CD14-positive monocyte (primary cell): ENCODE results near the gene LYPD4. TPM values are rescaled to one million over a fixed set of nuclear protein-coding genes. Genes with fewer than 3 reads are reported as not detected.
A peak's percentile ranks its signal among the peaks of the same experiment; 100 is the strongest.

Experiments
- DNase-seq, 3 donors: peaks; one replicate each; pipeline ENCODE4 v3.0.0-alpha.2; 2011 to 2022
- H2AFZ ChIP-seq: 2 replicates; pipeline ENCODE4 v1.6.0; 2012; ENCODE audit warnings: mild to moderate bottlenecking, low read depth, low read length, inconsistent platforms; ENCODE audit not compliant: insufficient read depth, poor library complexity, severe bottlenecking
- H3K27ac ChIP-seq, 2 donors: 1 replicate in 1 of 2; 2 replicates in 1 of 2; pipeline ENCODE4 v1.5.1; 2012 to 2013; ENCODE audit warnings: low read length in 2 of 2, control low read depth in 1 of 2, inconsistent platforms in 1 of 2, low read depth in 1 of 2, mild to moderate bottlenecking in 1 of 2
- H3K27me3 ChIP-seq, 2 donors: one replicate each; pipeline versions ENCODE4 v1.6.0 to v1.6.1; 2011 to 2013; ENCODE audit warnings: low read length in 2 of 2; ENCODE audit not compliant: control insufficient read depth in 2 of 2, insufficient read depth in 2 of 2
- H3K36me3 ChIP-seq, 2 donors: replicated peaks in 1 of 2; 1 replicate in 1 of 2; 2 replicates in 1 of 2; pipeline versions ENCODE4 v1.5.1 to v1.6.1; 2012 to 2013; ENCODE audit warnings: low read length in 2 of 2, control low read depth in 1 of 2, inconsistent platforms in 1 of 2, mild to moderate bottlenecking in 1 of 2; ENCODE audit not compliant: insufficient read depth in 2 of 2, control insufficient read depth in 1 of 2
- H3K4me1 ChIP-seq, 2 donors: 1 replicate in 1 of 2; 2 replicates in 1 of 2; pipeline versions ENCODE4 v1.5.1 to v1.6.1; 2012 to 2013; ENCODE audit warnings: low read length in 2 of 2, control low read depth in 1 of 2, inconsistent platforms in 1 of 2, mild to moderate bottlenecking in 1 of 2, moderate library complexity in 1 of 2; ENCODE audit not compliant: insufficient read depth in 2 of 2, control insufficient read depth in 1 of 2
- H3K4me2 ChIP-seq: replicated peaks from 2 replicates; pipeline ENCODE3; 2012; ENCODE audit warnings: low read length, moderate library complexity, mild to moderate bottlenecking; ENCODE audit not compliant: poor library complexity, severe bottlenecking; ENCODE audit errors: extremely low read depth
- H3K4me3 ChIP-seq, 3 experiments: fragments of 200-600 bp in 1 of 3; sonication (generic) in 1 of 3; replicated peaks in 1 of 3; 1 replicate in 2 of 3; 2 replicates in 1 of 3; pipeline ENCODE4 v1.5.1; 2011 to 2013; ENCODE audit warnings: low read length in 3 of 3, mild to moderate bottlenecking in 3 of 3, control low read depth in 2 of 3, low read depth in 2 of 3, inconsistent platforms in 1 of 3, moderate library complexity in 1 of 3
- H3K79me2 ChIP-seq: 2 replicates; pipeline ENCODE4 v1.6.0; 2012; ENCODE audit warnings: mild to moderate bottlenecking, control low read depth, inconsistent platforms, low read length, moderate library complexity; ENCODE audit not compliant: insufficient read depth
- H3K9ac ChIP-seq: 2 replicates; pipeline ENCODE4 v1.6.0; 2017; ENCODE audit warnings: low read length, mild to moderate bottlenecking; ENCODE audit not compliant: insufficient read depth, poor library complexity, severe bottlenecking
- H3K9me3 ChIP-seq, 2 donors: replicated peaks in 1 of 2; 1 replicate in 1 of 2; 2 replicates in 1 of 2; pipeline versions ENCODE4 v1.5.1 to v1.6.1; 2012 to 2013; ENCODE audit warnings: low read length in 2 of 2, control low read depth in 1 of 2; ENCODE audit not compliant: control insufficient read depth in 1 of 2, insufficient read depth in 1 of 2
- H4K20me1 ChIP-seq: 2 replicates; pipeline ENCODE4 v1.6.0; 2012; ENCODE audit warnings: mild to moderate bottlenecking, low read length, control low read depth, moderate library complexity; ENCODE audit not compliant: insufficient read depth
- H3K27ac Mint-ChIP-seq, 7 donors: one replicate each; pipeline ENCODE4 v1.8.0; 2020; ENCODE audit warnings: mild to moderate bottlenecking in 7 of 7, mixed read lengths in 7 of 7, moderate library complexity in 6 of 7, inconsistent platforms in 2 of 7
- H3K27me3 Mint-ChIP-seq, 3 donors: one replicate each; pipeline ENCODE4 v1.8.0; 2021 to 2022; ENCODE audit warnings: low read depth in 3 of 3, mild to moderate bottlenecking in 3 of 3, mixed read lengths in 3 of 3, moderate library complexity in 3 of 3, inconsistent platforms in 1 of 3
- H3K36me3 Mint-ChIP-seq, 2 donors: one replicate each; pipeline ENCODE4 v1.8.0; 2020; ENCODE audit warnings: mixed read lengths in 2 of 2, inconsistent platforms in 1 of 2, mild to moderate bottlenecking in 1 of 2
- H3K4me1 Mint-ChIP-seq: one replicate; pipeline ENCODE4 v1.8.0; 2020; ENCODE audit warnings: mild to moderate bottlenecking, mixed read lengths
- H3K4me3 Mint-ChIP-seq, 2 donors: one replicate each; pipeline ENCODE4 v1.8.0; 2020; ENCODE audit warnings: mild to moderate bottlenecking in 2 of 2, mixed read lengths in 2 of 2, moderate library complexity in 1 of 2
- H3K9me3 Mint-ChIP-seq, 7 donors: one replicate each; pipeline ENCODE4 v1.8.0; 2020 to 2022; ENCODE audit warnings: mixed read lengths in 7 of 7, mild to moderate bottlenecking in 6 of 7, moderate library complexity in 6 of 7, inconsistent platforms in 2 of 7
- WGBS: methylation state at CpG from one replicate; pipeline ENCODE4 v1.1.5; 2013; ENCODE audit warnings: missing lambda C conversion rate; ENCODE audit not compliant: insufficient coverage; 5-methylcytosine and 5-hydroxymethylcytosine counted together
- intact Hi-C, 2 donors: fragments of 100-400 bp; cut with micrococcal nuclease; formaldehyde crosslinking; loops; one replicate each; pipeline versions ENCODE4 v1.15.0 to v1.15.1; 2023
- polyA plus RNA-seq, 3 donors: library from polyadenylated mRNA; depleted of rRNA in 1 of 3; unstranded in 2 of 3; stranded (reverse) in 1 of 3; fragments of 300-500 nt in 2 of 3; fragments of >200 nt in 1 of 3; fragmentation: Illumina TruSeq in 2 of 3; gene quantifications; 1 replicate in 2 of 3; 2 replicates in 1 of 3; pipeline ENCODE4 v1.2.3, GENCODE V29; 2012 to 2021
- TF ChIP-seq, protein P1 (sequence below): fragments of 200-600 bp; IDR thresholded peaks from one replicate; pipeline ENCODE4 v1.8.0; 2022; ENCODE audit warnings: antibody characterized with exemption, mild to moderate bottlenecking

Gene LYPD4
- polyA plus RNA-seq, 3 donors: not detected

DNA sequence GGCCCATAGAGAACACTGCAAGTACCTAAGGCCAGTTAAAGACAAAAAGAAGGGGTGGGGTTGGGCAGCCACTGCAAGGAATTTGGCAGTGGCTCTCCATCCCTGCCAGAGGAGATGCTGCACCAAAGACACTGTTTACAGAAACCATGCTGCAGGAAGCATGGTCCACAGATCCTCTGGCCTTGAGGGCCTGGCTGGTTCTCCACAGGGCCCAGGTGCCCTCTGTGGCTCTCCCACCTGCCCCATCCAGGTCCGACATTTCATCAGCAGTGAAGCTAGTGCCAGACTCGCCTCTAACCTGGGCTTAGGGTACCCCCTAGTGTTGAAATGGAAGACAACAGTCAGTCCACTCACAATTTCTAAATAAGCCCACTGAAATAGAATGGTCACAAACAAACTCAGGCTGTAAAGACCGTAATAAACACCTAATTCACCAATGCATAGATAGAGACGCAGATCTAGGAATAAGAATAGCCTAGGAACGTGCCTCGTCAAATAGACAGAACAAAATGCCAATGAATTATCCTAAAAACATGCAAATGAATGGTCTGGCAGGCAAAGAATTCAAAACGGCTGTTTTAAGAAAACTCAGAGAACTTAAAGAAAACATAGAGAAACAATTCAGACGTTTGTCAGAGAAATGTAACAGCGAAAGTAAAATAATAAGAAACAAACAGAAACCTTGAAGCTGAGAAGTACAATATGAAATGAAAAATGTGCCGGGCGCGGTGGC lies 23.3 kb downstream of the LYPD4 start:
- Histone ChIP-seq H2AFZ (no peak overlapping the region), H4K20me1 (no peaks in the 10 kb centered on the region), H3K9ac (no peak overlapping the region), H3K4me2 (no peak overlapping the region), H3K4me1 (peaks cover 5 to 7% of the 10 kb centered on the region in 2 donors), H3K79me2 (no peaks in the 10 kb centered on the region), H3K27me3 (peaks cover 0 to 3% of the 10 kb centered on the region in 2 donors), H3K4me3 (no peak overlapping the region), H3K36me3 (no peaks in the 10 kb centered on the region), H3K27ac (no peak overlapping the region), H3K9me3 (no peaks in the 10 kb centered on the region)
- no peaks in the 10 kb centered on the region for H3K36me3 Mint-ChIP-seq
- intact Hi-C loops: loop anchor here (1.0 to 2.0 kb wide), 4 partner anchors 28 to 66 kb away; partner anchors contain the start of gene CEACAM6 (in 1 of the 2)
- 50% methylated on average over 6 of the region's 12 CpGs for WGBS
- peaks cover 0 to 1% (median 0%) of the 10 kb centered on the region in 7 donors for H3K9me3 Mint-ChIP-seq
- peaks cover 10 to 31% (median 24%) of the 10 kb centered on the region in 3 donors for H3K27me3 Mint-ChIP-seq
- DNase-seq: peak; percentile 60 to 75 (median 74)
- TF ChIP-seq, protein P1, sequence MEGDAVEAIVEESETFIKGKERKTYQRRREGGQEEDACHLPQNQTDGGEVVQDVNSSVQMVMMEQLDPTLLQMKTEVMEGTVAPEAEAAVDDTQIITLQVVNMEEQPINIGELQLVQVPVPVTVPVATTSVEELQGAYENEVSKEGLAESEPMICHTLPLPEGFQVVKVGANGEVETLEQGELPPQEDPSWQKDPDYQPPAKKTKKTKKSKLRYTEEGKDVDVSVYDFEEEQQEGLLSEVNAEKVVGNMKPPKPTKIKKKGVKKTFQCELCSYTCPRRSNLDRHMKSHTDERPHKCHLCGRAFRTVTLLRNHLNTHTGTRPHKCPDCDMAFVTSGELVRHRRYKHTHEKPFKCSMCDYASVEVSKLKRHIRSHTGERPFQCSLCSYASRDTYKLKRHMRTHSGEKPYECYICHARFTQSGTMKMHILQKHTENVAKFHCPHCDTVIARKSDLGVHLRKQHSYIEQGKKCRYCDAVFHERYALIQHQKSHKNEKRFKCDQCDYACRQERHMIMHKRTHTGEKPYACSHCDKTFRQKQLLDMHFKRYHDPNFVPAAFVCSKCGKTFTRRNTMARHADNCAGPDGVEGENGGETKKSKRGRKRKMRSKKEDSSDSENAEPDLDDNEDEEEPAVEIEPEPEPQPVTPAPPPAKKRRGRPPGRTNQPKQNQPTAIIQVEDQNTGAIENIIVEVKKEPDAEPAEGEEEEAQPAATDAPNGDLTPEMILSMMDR: peak; percentile 84
- H3K27ac Mint-ChIP-seq: no peak overlapping the region
- H3K4me1 Mint-ChIP-seq: peaks cover 11% of the 10 kb centered on the region
- H3K4me3 Mint-ChIP-seq: peak overlapping the region in 1 of 2 donors; percentile 62

GRCh38 chr19:41816761-41817160 lies 27.7 kb downstream of the LYPD4 start:
- no peak overlapping the region for H3K27ac ChIP-seq
- no peak for DNase-seq
- H3K4me3 ChIP-seq: no peak overlapping the region
- no peak overlapping the region for H3K9ac ChIP-seq
- no peak overlapping the region for H3K4me2 ChIP-seq
- Mint-ChIP-seq H3K4me3 (no peak overlapping the region), H3K27ac (no peak overlapping the region), H3K9me3 (no peaks in the 10 kb centered on the region), H3K36me3 (peaks cover 5 to 11% of the 10 kb centered on the region in 2 donors), H3K4me1 (peaks cover 23% of the 10 kb centered on the region), H3K27me3 (peaks cover 14 to 19% (median 19%) of the 10 kb centered on the region in 3 donors)
- no peak overlapping the region for H2AFZ ChIP-seq
- peaks cover 13% of the 10 kb centered on the region in 2 donors for H3K4me1 ChIP-seq
- H3K9me3 ChIP-seq: no peaks in the 10 kb centered on the region
- intact Hi-C loops: loop anchor here in 1 of 2 donors (5.0 kb wide), 1 partner anchor 34 kb away; no protein-coding TSS in a partner anchor
- TF ChIP-seq, protein P1: no peak
- no peaks in the 10 kb centered on the region for H3K79me2 ChIP-seq
- no CpG with 5 or more reads among the region's 2 CpGs for WGBS
- H3K36me3 ChIP-seq: no peaks in the 10 kb centered on the region
- H3K27me3 ChIP-seq: peaks cover 0 to 3% of the 10 kb centered on the region in 2 donors
- no peaks in the 10 kb centered on the region for H4K20me1 ChIP-seq
